Measurements from ENCODE around the gene ATP6AP2. TPM values are rescaled to one million over a fixed set of nuclear protein-coding genes. Genes with fewer than 3 reads are reported as not detected.
"Not testable (repeated sequence)": the region's sequence is repeated elsewhere in the genome, so short reads cannot be mapped to it uniquely, and the experiment has no call there.

The ATP6AP2 gene
- total and polyA plus RNA-seq, 2 donors, result 59.4 to 141 TPM

- H3K36me3 ChIP-seq (ENCODE audit: control insufficient read depth in 2 of 2, insufficient read depth in 2 of 2, low read length in 1 of 2), result no peaks in the 10 kb centered on the region
- 6% methylated on average over 15 of the region's 15 CpGs for WGBS
- H3K27ac ChIP-seq (ENCODE audit: low read depth in 1 of 2, low read length in 1 of 2), result peak overlapping the region in 1 of 2 donors; percentile 81
- H3K4me3 ChIP-seq (ENCODE audit: low read length in 2 of 2), result peak overlapping the region; percentile 73 to 74
- H3K4me1 ChIP-seq (ENCODE audit: control insufficient read depth in 2 of 2, insufficient read depth in 2 of 2, low read length in 2 of 2), result peaks cover 4 to 12% of the 10 kb centered on the region in 2 donors
- DNase-seq (ENCODE audit: low read depth in 6 of 9, low spot score in 9 of 9), result peak in 2 of 9 donors; percentile 9 to 38
- peaks cover 0 to 6% of the 10 kb centered on the region in 2 donors for H3K27me3 ChIP-seq (ENCODE audit: control insufficient read depth in 2 of 2, insufficient read depth in 1 of 2, low read length in 1 of 2)
- H3K9me3 ChIP-seq (ENCODE audit: control insufficient read depth in 2 of 2, insufficient read depth in 1 of 2, low read length in 1 of 2), result no peaks in the 10 kb centered on the region
Measured at GRCh38 chrX:40581336-40581920, 658 bp downstream of the ATP6AP2 start.

- not testable (repeated sequence) for H3K9me3 ChIP-seq (ENCODE audit: control insufficient read depth in 2 of 2, insufficient read depth in 1 of 2, low read length in 1 of 2); H3K36me3 ChIP-seq (ENCODE audit: control insufficient read depth in 2 of 2, insufficient read depth in 2 of 2, low read length in 1 of 2); H3K27ac ChIP-seq (ENCODE audit: low read depth in 1 of 2, low read length in 1 of 2); DNase-seq (ENCODE audit: low read depth in 6 of 9, low spot score in 9 of 9); H3K27me3 ChIP-seq (ENCODE audit: control insufficient read depth in 2 of 2, insufficient read depth in 1 of 2, low read length in 1 of 2); H3K4me3 ChIP-seq (ENCODE audit: low read length in 2 of 2)
- WGBS, result 95% methylated on average over 13 of the region's 13 CpGs
- H3K4me1 ChIP-seq (ENCODE audit: control insufficient read depth in 2 of 2, insufficient read depth in 2 of 2, low read length in 2 of 2), result peaks cover 4 to 12% of the 10 kb centered on the region in 2 donors
Measured at GRCh38 chrX:40582178-40582577, 1.4 kb downstream of the ATP6AP2 start.

- no peaks in the 10 kb centered on the region for H3K36me3 ChIP-seq (ENCODE audit: control insufficient read depth in 2 of 2, insufficient read depth in 2 of 2, low read length in 1 of 2)
- peak overlapping the region in 1 of 2 donors; percentile 39 for H3K27ac ChIP-seq (ENCODE audit: low read depth in 1 of 2, low read length in 1 of 2)
- H3K27me3 ChIP-seq (ENCODE audit: control insufficient read depth in 2 of 2, insufficient read depth in 1 of 2, low read length in 1 of 2), result peaks cover 0 to 6% of the 10 kb centered on the region in 2 donors
- H3K9me3 ChIP-seq (ENCODE audit: control insufficient read depth in 2 of 2, insufficient read depth in 1 of 2, low read length in 1 of 2), result no peaks in the 10 kb centered on the region
- no peak overlapping the region for H3K4me3 ChIP-seq (ENCODE audit: low read length in 2 of 2)
- H3K4me1 ChIP-seq (ENCODE audit: control insufficient read depth in 2 of 2, insufficient read depth in 2 of 2, low read length in 2 of 2), result peaks cover 4 to 13% of the 10 kb centered on the region in 2 donors
- WGBS, result 95% methylated on average over 2 of the region's 2 CpGs
- DNase-seq (ENCODE audit: low read depth in 6 of 9, low spot score in 9 of 9), result no peak
Measured at GRCh38 chrX:40582811-40583210, 2.0 kb downstream of the ATP6AP2 start.

GRCh38 chrX:40587623-40588022 is 6.9 kb downstream of the ATP6AP2 start:
- Histone ChIP-seq H3K4me1 (ENCODE audit: control insufficient read depth in 2 of 2, insufficient read depth in 2 of 2, low read length in 2 of 2) (peaks cover 0 to 15% of the 10 kb centered on the region in 2 donors), H3K36me3 (ENCODE audit: control insufficient read depth in 2 of 2, insufficient read depth in 2 of 2, low read length in 1 of 2) (peaks cover 0 to 12% of the 10 kb centered on the region in 2 donors)
- not testable (repeated sequence) for H3K27me3 ChIP-seq (ENCODE audit: control insufficient read depth in 2 of 2, insufficient read depth in 1 of 2, low read length in 1 of 2); H3K27ac ChIP-seq (ENCODE audit: low read depth in 1 of 2, low read length in 1 of 2); H3K4me3 ChIP-seq (ENCODE audit: low read length in 2 of 2); H3K9me3 ChIP-seq (ENCODE audit: control insufficient read depth in 2 of 2, insufficient read depth in 1 of 2, low read length in 1 of 2)
- DNase-seq (ENCODE audit: low read depth in 6 of 9, low spot score in 9 of 9), result peak in 1 of 9 donors; percentile 13
- 57% methylated on average over 1 of the region's 1 CpG for WGBS

- peaks cover 0 to 15% of the 10 kb centered on the region in 2 donors for H3K36me3 ChIP-seq (ENCODE audit: control insufficient read depth in 2 of 2, insufficient read depth in 2 of 2, low read length in 1 of 2)
- H3K27me3 ChIP-seq (ENCODE audit: control insufficient read depth in 2 of 2, insufficient read depth in 1 of 2, low read length in 1 of 2); H3K27ac ChIP-seq (ENCODE audit: low read depth in 1 of 2, low read length in 1 of 2); H3K9me3 ChIP-seq (ENCODE audit: control insufficient read depth in 2 of 2, insufficient read depth in 1 of 2, low read length in 1 of 2); H3K4me3 ChIP-seq (ENCODE audit: low read length in 2 of 2): not testable (repeated sequence)
- peaks cover 0 to 15% of the 10 kb centered on the region in 2 donors for H3K4me1 ChIP-seq (ENCODE audit: control insufficient read depth in 2 of 2, insufficient read depth in 2 of 2, low read length in 2 of 2)
- peak in 5 of 9 donors; percentile 21 to 69 (median 35) for DNase-seq (ENCODE audit: low read depth in 6 of 9, low spot score in 9 of 9)
- 53% methylated on average over 6 of the region's 6 CpGs for WGBS
Measured at GRCh38 chrX:40589616-40590321, 9.0 kb downstream of the ATP6AP2 start.

- WGBS, result 92% methylated on average over 6 of the region's 6 CpGs
- H3K9me3 ChIP-seq (ENCODE audit: control insufficient read depth in 2 of 2, insufficient read depth in 1 of 2, low read length in 1 of 2), result no peaks in the 10 kb centered on the region
- H3K36me3 ChIP-seq (ENCODE audit: control insufficient read depth in 2 of 2, insufficient read depth in 2 of 2, low read length in 1 of 2), result peaks cover 10 to 24% of the 10 kb centered on the region in 2 donors
- DNase-seq (ENCODE audit: low read depth in 6 of 9, low spot score in 9 of 9), result no peak
- no peak overlapping the region for H3K27ac ChIP-seq (ENCODE audit: low read depth in 1 of 2, low read length in 1 of 2)
- no peaks in the 10 kb centered on the region for H3K27me3 ChIP-seq (ENCODE audit: control insufficient read depth in 2 of 2, insufficient read depth in 1 of 2, low read length in 1 of 2)
- no peak overlapping the region for H3K4me3 ChIP-seq (ENCODE audit: low read length in 2 of 2)
- H3K4me1 ChIP-seq (ENCODE audit: control insufficient read depth in 2 of 2, insufficient read depth in 2 of 2, low read length in 2 of 2), result no peaks in the 10 kb centered on the region
Measured at GRCh38 chrX:40603446-40603845, 22.7 kb downstream of the ATP6AP2 start.

- DNase-seq (ENCODE audit: low read depth in 6 of 9, low spot score in 9 of 9), result no peak
- WGBS, result over 99% methylated on average over 3 of the region's 3 CpGs
Measured at GRCh38 chrX:40607381-40607780, 26.6 kb downstream of the ATP6AP2 start.

GRCh38 chrX:40612511-40612910 is 31.7 kb downstream of the ATP6AP2 start:
- 69% methylated on average over 4 of the region's 4 CpGs for WGBS
- Histone ChIP-seq H3K27me3 (ENCODE audit: control insufficient read depth in 2 of 2, insufficient read depth in 1 of 2, low read length in 1 of 2) (no peaks in the 10 kb centered on the region), H3K4me1 (ENCODE audit: control insufficient read depth in 2 of 2, insufficient read depth in 2 of 2, low read length in 2 of 2) (no peaks in the 10 kb centered on the region), H3K4me3 (ENCODE audit: low read length in 2 of 2) (no peak overlapping the region), H3K9me3 (ENCODE audit: control insufficient read depth in 2 of 2, insufficient read depth in 1 of 2, low read length in 1 of 2) (no peaks in the 10 kb centered on the region), H3K27ac (ENCODE audit: low read depth in 1 of 2, low read length in 1 of 2) (no peak overlapping the region), H3K36me3 (ENCODE audit: control insufficient read depth in 2 of 2, insufficient read depth in 2 of 2, low read length in 1 of 2) (no peaks in the 10 kb centered on the region)
- DNase-seq (ENCODE audit: low read depth in 6 of 9, low spot score in 9 of 9), result no peak

More at GRCh38 chrX:40607381-40607780, 26.6 kb downstream of the ATP6AP2 start:
- H3K36me3 ChIP-seq (ENCODE audit: control insufficient read depth in 2 of 2, insufficient read depth in 2 of 2, low read length in 1 of 2), result peaks cover 0 to 5% of the 10 kb centered on the region in 2 donors
- no peaks in the 10 kb centered on the region for H3K9me3 ChIP-seq (ENCODE audit: control insufficient read depth in 2 of 2, insufficient read depth in 1 of 2, low read length in 1 of 2)
- H3K4me3 ChIP-seq (ENCODE audit: low read length in 2 of 2), result no peak overlapping the region
- no peaks in the 10 kb centered on the region for H3K27me3 ChIP-seq (ENCODE audit: control insufficient read depth in 2 of 2, insufficient read depth in 1 of 2, low read length in 1 of 2)
- H3K4me1 ChIP-seq (ENCODE audit: control insufficient read depth in 2 of 2, insufficient read depth in 2 of 2, low read length in 2 of 2), result no peaks in the 10 kb centered on the region
- no peak overlapping the region for H3K27ac ChIP-seq (ENCODE audit: low read depth in 1 of 2, low read length in 1 of 2)

- 87% methylated on average over 9 of the region's 9 CpGs for WGBS
- no peak overlapping the region for H3K4me3 ChIP-seq (ENCODE audit: low read length in 2 of 2)
Measured at GRCh38 chrX:40615976-40616375, 35.2 kb downstream of the ATP6AP2 start.

More at GRCh38 chrX:40615976-40616375, 35.2 kb downstream of the ATP6AP2 start:
- DNase-seq (ENCODE audit: low read depth in 6 of 9, low spot score in 9 of 9), result no peak
- Histone ChIP-seq H3K27ac (ENCODE audit: low read depth in 1 of 2, low read length in 1 of 2) (no peak overlapping the region), H3K9me3 (ENCODE audit: control insufficient read depth in 2 of 2, insufficient read depth in 1 of 2, low read length in 1 of 2) (no peaks in the 10 kb centered on the region), H3K4me1 (ENCODE audit: control insufficient read depth in 2 of 2, insufficient read depth in 2 of 2, low read length in 2 of 2) (no peaks in the 10 kb centered on the region), H3K36me3 (ENCODE audit: control insufficient read depth in 2 of 2, insufficient read depth in 2 of 2, low read length in 1 of 2) (no peaks in the 10 kb centered on the region), H3K27me3 (ENCODE audit: control insufficient read depth in 2 of 2, insufficient read depth in 1 of 2, low read length in 1 of 2) (no peaks in the 10 kb centered on the region)

Measured in thymus (tissue), 11 donors.